ENCODE measurements around the gene OR2AG2. TPM values are rescaled to one million over a fixed set of nuclear protein-coding genes. Genes with fewer than 3 reads are reported as not detected.

The OR2AG2 gene
- total RNA-seq, 4 donors from 2014 or later = 0.14 to 17.2 (median 0.79) TPM

- Histone ChIP-seq H3K36me3 (no peaks in the 10 kb centered on the region), H3K9me3 (no peaks in the 10 kb centered on the region), H3K27me3 (no peaks in the 10 kb centered on the region), H3K4me3 (no peak overlapping the region), H3K27ac (no peak overlapping the region), H3K4me1 (no peaks in the 10 kb centered on the region)
- intact Hi-C loops (cut with DNase I; ENCODE audit: low total_unique reads) = no loop called here
- TF ChIP-seq EP300 (IDR thresholded peaks at IDR 0.05; ENCODE audit: low read depth) (no peak), POLR2AphosphoS5 (IDR thresholded peaks at IDR 0.05) (no peak), POLR2A (IDR thresholded peaks at IDR 0.05) (no peak)
- in situ Hi-C loops (cut with MboI; ENCODE audit: low pct_ligation_motif_present in 1 of 4, low pct_unique_long_range_greater_than_20kb in 1 of 4, low sequenced_read_pairs in 3 of 4) = no loop called here
- WGBS, 2 donors (ENCODE audit: low coverage in 1 of 2) = 90 to 100% methylated on average over 1 of the region's 1 CpG
- no peak for DNase-seq
Measured at GRCh38 chr11:6721343-6721742, 50.4 kb downstream of the OR2AG2 start.

- Histone ChIP-seq H3K9me3 (no peaks in the 10 kb centered on the region), H3K4me1 (no peaks in the 10 kb centered on the region), H3K27me3 (no peaks in the 10 kb centered on the region), H3K36me3 (no peaks in the 10 kb centered on the region), H3K4me3 (no peak overlapping the region), H3K27ac (no peak overlapping the region)
- DNase-seq = no peak
- WGBS, 2 donors (ENCODE audit: low coverage in 1 of 2) = 76% methylated on average over 1 of the region's 1 CpG; no CpG with 5 or more reads in 1 of the 2 donors
- intact Hi-C loops (cut with DNase I; ENCODE audit: low total_unique reads) (no loop called here), in situ Hi-C loops (cut with MboI; ENCODE audit: low pct_ligation_motif_present in 1 of 4, low pct_unique_long_range_greater_than_20kb in 1 of 4, low sequenced_read_pairs in 3 of 4) (no loop called here)
- TF ChIP-seq POLR2AphosphoS5 (IDR thresholded peaks at IDR 0.05) (no peak), EP300 (IDR thresholded peaks at IDR 0.05; ENCODE audit: low read depth) (no peak), POLR2A (IDR thresholded peaks at IDR 0.05) (no peak)
- TF ChIP-seq, protein P1, sequence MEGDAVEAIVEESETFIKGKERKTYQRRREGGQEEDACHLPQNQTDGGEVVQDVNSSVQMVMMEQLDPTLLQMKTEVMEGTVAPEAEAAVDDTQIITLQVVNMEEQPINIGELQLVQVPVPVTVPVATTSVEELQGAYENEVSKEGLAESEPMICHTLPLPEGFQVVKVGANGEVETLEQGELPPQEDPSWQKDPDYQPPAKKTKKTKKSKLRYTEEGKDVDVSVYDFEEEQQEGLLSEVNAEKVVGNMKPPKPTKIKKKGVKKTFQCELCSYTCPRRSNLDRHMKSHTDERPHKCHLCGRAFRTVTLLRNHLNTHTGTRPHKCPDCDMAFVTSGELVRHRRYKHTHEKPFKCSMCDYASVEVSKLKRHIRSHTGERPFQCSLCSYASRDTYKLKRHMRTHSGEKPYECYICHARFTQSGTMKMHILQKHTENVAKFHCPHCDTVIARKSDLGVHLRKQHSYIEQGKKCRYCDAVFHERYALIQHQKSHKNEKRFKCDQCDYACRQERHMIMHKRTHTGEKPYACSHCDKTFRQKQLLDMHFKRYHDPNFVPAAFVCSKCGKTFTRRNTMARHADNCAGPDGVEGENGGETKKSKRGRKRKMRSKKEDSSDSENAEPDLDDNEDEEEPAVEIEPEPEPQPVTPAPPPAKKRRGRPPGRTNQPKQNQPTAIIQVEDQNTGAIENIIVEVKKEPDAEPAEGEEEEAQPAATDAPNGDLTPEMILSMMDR (IDR thresholded peaks at IDR 0.05) = no peak
Measured at GRCh38 chr11:6719576-6719975, 52.2 kb downstream of the OR2AG2 start.

DNA sequence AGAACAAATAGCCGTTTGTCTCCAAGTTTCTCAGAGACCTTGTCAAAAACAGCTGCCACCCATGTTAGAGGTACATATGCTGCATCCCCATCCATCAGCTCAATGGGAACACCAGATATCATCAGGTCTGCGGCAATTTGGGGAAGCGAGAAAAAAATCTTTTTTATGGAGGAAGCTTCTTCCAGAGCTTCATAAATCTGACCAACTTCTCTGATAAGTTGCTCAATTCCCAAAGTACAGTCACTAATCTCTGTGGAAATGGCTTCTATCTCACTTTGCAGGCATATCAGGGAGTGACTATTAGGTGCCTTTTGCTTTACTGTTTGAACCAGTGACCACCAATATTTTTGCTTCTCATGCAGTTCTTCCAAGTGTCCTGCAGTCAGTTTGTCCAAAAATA lies 54.4 kb downstream of the OR2AG2 start:
- 80 to 93% methylated on average over 2 to 3 of the region's 3 CpGs for WGBS, 2 donors (ENCODE audit: low coverage in 1 of 2)
- TF ChIP-seq EP300 (IDR thresholded peaks at IDR 0.05; ENCODE audit: low read depth) (no peak), POLR2AphosphoS5 (IDR thresholded peaks at IDR 0.05) (no peak), POLR2A (IDR thresholded peaks at IDR 0.05) (no peak)
- TF ChIP-seq, protein P1 (IDR thresholded peaks at IDR 0.05) = no peak
- H3K4me3 ChIP-seq = no peak overlapping the region
- in situ Hi-C loops (cut with MboI; ENCODE audit: low pct_ligation_motif_present in 1 of 4, low pct_unique_long_range_greater_than_20kb in 1 of 4, low sequenced_read_pairs in 3 of 4) (no loop called here), intact Hi-C loops (cut with DNase I; ENCODE audit: low total_unique reads) (no loop called here)
- H3K9me3 ChIP-seq = no peaks in the 10 kb centered on the region
- no peaks in the 10 kb centered on the region for H3K27me3 ChIP-seq
- no peak for DNase-seq
- no peak overlapping the region for H3K27ac ChIP-seq
- no peaks in the 10 kb centered on the region for H3K4me1 ChIP-seq
- H3K36me3 ChIP-seq = no peaks in the 10 kb centered on the region

Other genes with a start within 250 kb of the OR2AG2 start
- 100 to 1,000 TPM in 1 of 4 donors, 10 to 100 TPM in 2, 1 to 10 TPM in 1; 9.7 to 145 (median 48.2) TPM for gene RRP8, start 168.4 kb downstream of the OR2AG2 start, total RNA-seq
- 100 to 1,000 TPM; 159 to 211 (median 169) TPM for gene ILK, start 168.2 kb downstream of the OR2AG2 start, total RNA-seq
- gene TAF10, start 159.8 kb downstream of the OR2AG2 start, total RNA-seq = 100 to 1,000 TPM in 1 of 4 donors, 10 to 100 TPM in 3; 35.7 to 114 (median 53.8) TPM
- 100 to 1,000 TPM in 1 of 4 donors, 10 to 100 TPM in 3; 64.0 to 114 (median 74.0) TPM for gene TPP1, start 152.6 kb downstream of the OR2AG2 start, total RNA-seq
- gene DCHS1, start 116.2 kb downstream of the OR2AG2 start, total RNA-seq = 10 to 100 TPM in 3 of 4 donors, 1 to 10 TPM in 1; 5.5 to 17.7 (median 14.0) TPM
- gene MRPL17, start 88.6 kb downstream of the OR2AG2 start, total RNA-seq = 10 to 100 TPM in 3 of 4 donors, 1 to 10 TPM in 1; 9.3 to 62.9 (median 14.2) TPM
- gene OR2AG1, start 11.0 kb upstream of the OR2AG2 start, total RNA-seq = not detected
- gene OR6A2, start 27.7 kb upstream of the OR2AG2 start, total RNA-seq = 1 to 10 TPM in 1 of 4 donors, under 1 TPM in 1, not detected in 2; 0.27 to 1.3 TPM
- gene OR10A5, start 73.7 kb upstream of the OR2AG2 start, total RNA-seq = not detected
- gene OR10A2, start 91.1 kb upstream of the OR2AG2 start, total RNA-seq = not detected
- gene OR10A4, start 104.6 kb upstream of the OR2AG2 start, total RNA-seq = not detected
- 1 to 10 TPM in 1 of 4 donors, under 1 TPM in 1, not detected in 2; 0.64 to 1.4 TPM for gene OR2D2, start 120.5 kb upstream of the OR2AG2 start, total RNA-seq
- gene OR2D3, start 149.0 kb upstream of the OR2AG2 start, total RNA-seq = not detected
- 10 to 100 TPM in 1 of 4 donors, 1 to 10 TPM in 3; 1.1 to 10.6 (median 3.1) TPM for gene ZNF215, start 154.4 kb upstream of the OR2AG2 start, total RNA-seq
- gene ZNF214, start 248.4 kb upstream of the OR2AG2 start, total RNA-seq = 1 to 10 TPM in 2 of 4 donors, under 1 TPM in 1, not detected in 1; 0.60 to 2.4 (median 1.1) TPM
- under 1 TPM in 2 of 4 donors, not detected in 2; 0.41 to 0.48 TPM for gene NLRP14, start 248.5 kb upstream of the OR2AG2 start, total RNA-seq

Data from transverse colon (tissue), 4 donors.